Astrocyte of the cerebellum (primary cell): Measurements from ENCODE around the gene RAP2C.

Experiments used
- DNase-seq: peaks from one replicate; pipeline ENCODE4 v3.0.0-alpha.2; 2011; ENCODE audit warnings: low read depth
- H3K4me3 ChIP-seq: 2 replicates; pipeline ENCODE4 v1.5.1; 2011; ENCODE audit warnings: mild to moderate bottlenecking, low read depth, low read length, moderate library complexity
- CTCF ChIP-seq: IDR thresholded peaks from 2 replicates; pipeline ENCODE4 v1.5.1; 2012; ENCODE audit warnings: low read length, low read depth, moderate library complexity, mild to moderate bottlenecking; ENCODE audit errors: missing control alignments
- in situ Hi-C: cut with HindIII; loops from 2 replicates; pipeline ENCODE4 v1.10.0; 2017; ENCODE audit warnings: low sequenced_read_pairs

The RAP2C gene

GRCh38 chrX:132219343-132219768, at the start of gene RAP2C:
Gene RAP2C (minus strand): TSS chrX:132219447. CDS start chrX:132217268, 2,179 bp downstream.
- H3K4me3 ChIP-seq = peak within 1 kb of the TSS; percentile 64
- TF ChIP-seq CTCF = peak; percentile 64
- DNase-seq = no peak
- in situ Hi-C loops = no loop called here

- no peak overlapping the region for H3K4me3 ChIP-seq
- TF ChIP-seq CTCF = no peak
- no peak for DNase-seq
- in situ Hi-C loops = no loop called here
Observed at GRCh38 chrX:132267392-132267791, 48.1 kb upstream of the RAP2C start.

- in situ Hi-C loops = no loop called here
Observed at GRCh38 chrX:132266583-132267355, 47.5 kb upstream of the RAP2C start.

GRCh38 chrX:132263127-132263526, 43.9 kb upstream of the RAP2C start:
- H3K4me3 ChIP-seq = no peak overlapping the region
- no peak for DNase-seq
- no peak for TF ChIP-seq CTCF
- in situ Hi-C loops = no loop called here

More at GRCh38 chrX:132266583-132267355, 47.5 kb upstream of the RAP2C start:
- no peak for TF ChIP-seq CTCF
- H3K4me3 ChIP-seq = no peak overlapping the region
- no peak for DNase-seq

GRCh38 chrX:132258509-132258908, 39.3 kb upstream of the RAP2C start:
- TF ChIP-seq CTCF = no peak
- DNase-seq = no peak
- H3K4me3 ChIP-seq = no peak overlapping the region
- in situ Hi-C loops = no loop called here

- DNase-seq = peak; percentile 28
- in situ Hi-C loops = no loop called here
- H3K4me3 ChIP-seq = no peak overlapping the region
- no peak for TF ChIP-seq CTCF
Observed at GRCh38 chrX:132257116-132257515, 37.9 kb upstream of the RAP2C start.
